HepG2 (cell line): ENCODE measurements around the gene RBM12. TPM values are rescaled to one million over a fixed set of nuclear protein-coding genes. Genes with fewer than 3 reads are reported as not detected.

ENCODE experiments used
- BHLHE40 ChIP-seq: IDR thresholded peaks from 2 replicates; pipeline ENCODE4 v1.6.1; 2011; ENCODE audit warnings: low read length, improper control_type of control experiment
- FLYWCH1 ChIP-seq: sonication (generic); formaldehyde crosslinking; IDR thresholded peaks from 2 replicates; pipeline ENCODE4 v1.8.1; 2023; ENCODE audit warnings: mild to moderate bottlenecking, missing genetic modification reagents
- GABPB1 ChIP-seq: IDR thresholded peaks from 2 replicates; pipeline ENCODE4 v1.6.1; 2016; ENCODE audit warnings: mild to moderate bottlenecking, missing genetic modification reagents, moderate library complexity, missing compliant biosample characterization
- GFI1 ChIP-seq: sonication (generic); formaldehyde crosslinking; IDR thresholded peaks from 2 replicates; pipeline ENCODE4 v1.5.0; 2020; ENCODE audit warnings: missing genetic modification reagents, mild to moderate bottlenecking, borderline replicate concordance
- HOXA5 ChIP-seq: sonication (generic); formaldehyde crosslinking; IDR thresholded peaks from 2 replicates; pipeline ENCODE4 v1.4.0; 2020; ENCODE audit warnings: missing genetic modification reagents
- IKZF4 ChIP-seq: sonication (generic); formaldehyde crosslinking; IDR thresholded peaks from 2 replicates; pipeline ENCODE4 v1.5.1; 2020; ENCODE audit warnings: borderline replicate concordance, mild to moderate bottlenecking, low read depth, missing genetic modification reagents; ENCODE audit errors: not compliant biosample characterization
- LCORL ChIP-seq, 2 experiments: fragments of 450-650 bp in 1 of 2; sonication (generic) in 1 of 2; formaldehyde crosslinking in 1 of 2; IDR thresholded peaks; 2 replicates each; pipeline versions ENCODE4 v1.5.0 to v1.6.1; 2017 to 2020; ENCODE audit warnings: antibody characterized with exemption in 1 of 2, missing genetic modification reagents in 1 of 2
- NKX3-1 ChIP-seq: sonication (generic); formaldehyde crosslinking; IDR thresholded peaks from 2 replicates; pipeline ENCODE4 v1.5.0; 2020; ENCODE audit warnings: missing genetic modification reagents
- PCBP2 ChIP-seq: fragments of 200-400 bp; formaldehyde crosslinking; optimal IDR thresholded peaks from 2 replicates; pipeline ENCODE3; 2018; ENCODE audit warnings: low read length, low read depth; ENCODE audit not compliant: poor library complexity, severe bottlenecking
- RAD21 ChIP-seq: fragments of 450-650 bp; formaldehyde crosslinking; IDR thresholded peaks from 2 replicates; pipeline ENCODE4 v1.5.0; 2020; ENCODE audit warnings: mild to moderate bottlenecking
- TGIF2 ChIP-seq: IDR thresholded peaks from 2 replicates; pipeline ENCODE4 v1.6.1; 2016; ENCODE audit warnings: control low read depth, missing compliant biosample characterization
- ZFP41 ChIP-seq: sonication (generic); formaldehyde crosslinking; IDR thresholded peaks from 2 replicates; pipeline ENCODE4 v1.4.0; 2020; ENCODE audit warnings: mild to moderate bottlenecking, missing genetic modification reagents, borderline replicate concordance
- ZNF180 ChIP-seq: sonication (generic); formaldehyde crosslinking; IDR thresholded peaks from 2 replicates; pipeline ENCODE4 v1.4.0; 2020; ENCODE audit warnings: low read depth, missing genetic modification reagents, borderline replicate concordance
- ZNF24 ChIP-seq: fragments of 450-650 bp; IDR thresholded peaks from 2 replicates; pipeline ENCODE4 v1.6.1; 2017; ENCODE audit warnings: antibody characterized with exemption, mild to moderate bottlenecking
- ZNF274 ChIP-seq: sonication (generic); formaldehyde crosslinking; IDR thresholded peaks from 2 replicates; pipeline ENCODE4 v1.5.1; 2020; ENCODE audit warnings: mild to moderate bottlenecking, missing genetic modification reagents
- polyA plus RNA-seq, 8 experiments: library from polyadenylated mRNA; depleted of rRNA in 3 of 8; stranded (reverse) in 7 of 8; unstranded in 1 of 8; fragments of >200 nt; fragmentation: Illumina TruSeq in 4 of 8; extraction: Trizol in 4 of 8; gene quantifications; 2 replicates each; pipeline versions ENCODE4 v1.2.1 to v1.2.3, GENCODE V29; 2011 to 2016; ENCODE audit warnings: low read depth in 4 of 8, missing spikeins in 1 of 8, mixed read lengths in 1 of 8; ENCODE audit not compliant: insufficient read depth in 1 of 8
- total RNA-seq, 5 experiments: library from RNA; depleted of rRNA; stranded (reverse); fragments of >200 nt; fragmentation: Illumina TruSeq; extraction: Trizol; gene quantifications; 2 replicates each; pipeline ENCODE4 v1.2.3, GENCODE V29; 2016; ENCODE audit warnings: low read depth in 1 of 5
- TF ChIP-seq, protein P1 (sequence below): sonication (generic); formaldehyde crosslinking; IDR thresholded peaks from 2 replicates; pipeline ENCODE4 v1.8.1; 2023; ENCODE audit warnings: mild to moderate bottlenecking, missing genetic modification reagents, borderline replicate concordance
- TF ChIP-seq, protein P2 (sequence below): sonication (generic); formaldehyde crosslinking; IDR thresholded peaks from 2 replicates; pipeline ENCODE4 v1.5.0; 2020; ENCODE audit warnings: missing genetic modification reagents
- TF ChIP-seq, protein P3 (sequence below): sonication (generic); formaldehyde crosslinking; conservative IDR thresholded peaks from 2 replicates; pipeline ENCODE4 v1.8.1; 2023; ENCODE audit warnings: missing genetic modification reagents
- TF ChIP-seq, protein P4 (sequence below): sonication (generic); formaldehyde crosslinking; IDR thresholded peaks from 2 replicates; pipeline ENCODE4 v1.4.0; 2020; ENCODE audit warnings: missing genetic modification reagents
- TF ChIP-seq, protein P5 (sequence below): sonication (generic); formaldehyde crosslinking; IDR thresholded peaks from 2 replicates; pipeline ENCODE4 v1.8.1; 2022; ENCODE audit warnings: mild to moderate bottlenecking, missing genetic modification reagents
- TF ChIP-seq, protein P6 (sequence below): sonication (generic); formaldehyde crosslinking; IDR thresholded peaks from 2 replicates; pipeline ENCODE4 v1.4.0; 2020; ENCODE audit warnings: mild to moderate bottlenecking, low read depth, missing genetic modification reagents

Gene RBM12
- total and polyA plus RNA-seq, 2 of the 13 experiments (the other 11 are each of a cell fraction or from before 2014, with no cell fraction given) = 97.9 to 104 TPM

DNA sequence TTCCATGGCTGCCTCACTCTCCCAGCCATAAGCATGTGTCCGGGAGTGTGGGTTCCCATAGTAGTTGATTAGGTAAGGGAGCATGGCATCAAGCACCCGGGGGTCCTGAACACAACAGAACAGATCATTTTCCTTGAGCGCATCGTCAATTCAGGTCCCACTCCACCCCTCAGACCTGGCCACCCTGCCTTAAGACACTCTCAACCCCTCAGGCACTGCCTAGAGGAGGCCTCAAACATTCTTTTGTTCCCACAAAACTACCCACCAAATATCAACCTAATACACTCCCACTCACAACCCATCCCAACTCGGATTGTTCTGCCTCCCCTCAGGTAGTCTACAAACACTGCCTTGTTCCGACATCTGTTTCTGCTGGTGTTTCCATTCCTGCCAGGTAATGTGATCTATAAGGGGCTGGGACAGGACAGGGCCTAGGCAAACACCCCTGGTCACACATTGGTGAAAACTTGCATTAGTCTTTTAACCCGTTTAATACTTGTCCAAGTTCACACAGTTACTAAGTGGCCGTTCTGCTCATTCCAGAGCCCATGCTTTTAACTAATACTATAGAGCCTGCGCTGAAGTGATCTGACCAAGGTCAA, 33.1 kb upstream of the RBM12 start (continued):
- TF ChIP-seq LCORL (IDR thresholded peaks at IDR 0.05) (no peak), LCORL (CRISPR knock-in tag; IDR thresholded peaks at IDR 0.05) (peak; percentile 63; the same call in 1 of the 2 replicates), RAD21 (CRISPR knock-in tag) (no peak), FLYWCH1 (no peak), GABPB1 (CRISPR knock-in tag) (no peak), ZNF274 (CRISPR knock-in tag) (peak; percentile 35), ZNF24 (no peak), BHLHE40 (no peak), GFI1 (CRISPR knock-in tag) (no peak), PCBP2 (no peak), TGIF2 (CRISPR knock-in tag) (0 out of 2 replicates have a peak, but pooled peaks have one; percentile 43), NKX3-1 (CRISPR knock-in tag) (no peak), ZFP41 (CRISPR knock-in tag) (no peak), HOXA5 (no peak), IKZF4 (peak; percentile 63), ZNF180 (CRISPR knock-in tag) (no peak)
- TF ChIP-seq, protein P1, sequence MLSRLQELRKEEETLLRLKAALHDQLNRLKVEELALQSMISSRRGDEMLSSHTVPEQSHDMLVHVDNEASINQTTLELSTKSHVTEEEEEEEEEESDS (CRISPR knock-in tag) = no peak
- TF ChIP-seq, protein P2, sequence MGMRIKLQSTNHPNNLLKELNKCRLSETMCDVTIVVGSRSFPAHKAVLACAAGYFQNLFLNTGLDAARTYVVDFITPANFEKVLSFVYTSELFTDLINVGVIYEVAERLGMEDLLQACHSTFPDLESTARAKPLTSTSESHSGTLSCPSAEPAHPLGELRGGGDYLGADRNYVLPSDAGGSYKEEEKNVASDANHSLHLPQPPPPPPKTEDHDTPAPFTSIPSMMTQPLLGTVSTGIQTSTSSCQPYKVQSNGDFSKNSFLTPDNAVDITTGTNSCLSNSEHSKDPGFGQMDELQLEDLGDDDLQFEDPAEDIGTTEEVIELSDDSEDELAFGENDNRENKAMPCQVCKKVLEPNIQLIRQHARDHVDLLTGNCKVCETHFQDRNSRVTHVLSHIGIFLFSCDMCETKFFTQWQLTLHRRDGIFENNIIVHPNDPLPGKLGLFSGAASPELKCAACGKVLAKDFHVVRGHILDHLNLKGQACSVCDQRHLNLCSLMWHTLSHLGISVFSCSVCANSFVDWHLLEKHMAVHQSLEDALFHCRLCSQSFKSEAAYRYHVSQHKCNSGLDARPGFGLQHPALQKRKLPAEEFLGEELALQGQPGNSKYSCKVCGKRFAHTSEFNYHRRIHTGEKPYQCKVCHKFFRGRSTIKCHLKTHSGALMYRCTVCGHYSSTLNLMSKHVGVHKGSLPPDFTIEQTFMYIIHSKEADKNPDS (CRISPR knock-in tag) = no peak
- TF ChIP-seq, protein P3, sequence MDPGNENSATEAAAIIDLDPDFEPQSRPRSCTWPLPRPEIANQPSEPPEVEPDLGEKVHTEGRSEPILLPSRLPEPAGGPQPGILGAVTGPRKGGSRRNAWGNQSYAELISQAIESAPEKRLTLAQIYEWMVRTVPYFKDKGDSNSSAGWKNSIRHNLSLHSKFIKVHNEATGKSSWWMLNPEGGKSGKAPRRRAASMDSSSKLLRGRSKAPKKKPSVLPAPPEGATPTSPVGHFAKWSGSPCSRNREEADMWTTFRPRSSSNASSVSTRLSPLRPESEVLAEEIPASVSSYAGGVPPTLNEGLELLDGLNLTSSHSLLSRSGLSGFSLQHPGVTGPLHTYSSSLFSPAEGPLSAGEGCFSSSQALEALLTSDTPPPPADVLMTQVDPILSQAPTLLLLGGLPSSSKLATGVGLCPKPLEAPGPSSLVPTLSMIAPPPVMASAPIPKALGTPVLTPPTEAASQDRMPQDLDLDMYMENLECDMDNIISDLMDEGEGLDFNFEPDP = no peak
- TF ChIP-seq, protein P4, sequence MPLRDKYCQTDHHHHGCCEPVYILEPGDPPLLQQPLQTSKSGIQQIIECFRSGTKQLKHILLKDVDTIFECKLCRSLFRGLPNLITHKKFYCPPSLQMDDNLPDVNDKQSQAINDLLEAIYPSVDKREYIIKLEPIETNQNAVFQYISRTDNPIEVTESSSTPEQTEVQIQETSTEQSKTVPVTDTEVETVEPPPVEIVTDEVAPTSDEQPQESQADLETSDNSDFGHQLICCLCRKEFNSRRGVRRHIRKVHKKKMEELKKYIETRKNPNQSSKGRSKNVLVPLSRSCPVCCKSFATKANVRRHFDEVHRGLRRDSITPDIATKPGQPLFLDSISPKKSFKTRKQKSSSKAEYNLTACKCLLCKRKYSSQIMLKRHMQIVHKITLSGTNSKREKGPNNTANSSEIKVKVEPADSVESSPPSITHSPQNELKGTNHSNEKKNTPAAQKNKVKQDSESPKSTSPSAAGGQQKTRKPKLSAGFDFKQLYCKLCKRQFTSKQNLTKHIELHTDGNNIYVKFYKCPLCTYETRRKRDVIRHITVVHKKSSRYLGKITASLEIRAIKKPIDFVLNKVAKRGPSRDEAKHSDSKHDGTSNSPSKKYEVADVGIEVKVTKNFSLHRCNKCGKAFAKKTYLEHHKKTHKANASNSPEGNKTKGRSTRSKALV (CRISPR knock-in tag) = no peak
- TF ChIP-seq, protein P5, sequence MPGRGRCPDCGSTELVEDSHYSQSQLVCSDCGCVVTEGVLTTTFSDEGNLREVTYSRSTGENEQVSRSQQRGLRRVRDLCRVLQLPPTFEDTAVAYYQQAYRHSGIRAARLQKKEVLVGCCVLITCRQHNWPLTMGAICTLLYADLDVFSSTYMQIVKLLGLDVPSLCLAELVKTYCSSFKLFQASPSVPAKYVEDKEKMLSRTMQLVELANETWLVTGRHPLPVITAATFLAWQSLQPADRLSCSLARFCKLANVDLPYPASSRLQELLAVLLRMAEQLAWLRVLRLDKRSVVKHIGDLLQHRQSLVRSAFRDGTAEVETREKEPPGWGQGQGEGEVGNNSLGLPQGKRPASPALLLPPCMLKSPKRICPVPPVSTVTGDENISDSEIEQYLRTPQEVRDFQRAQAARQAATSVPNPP = no peak; the same call in 1 of the 2 replicates
- TF ChIP-seq, protein P6, sequence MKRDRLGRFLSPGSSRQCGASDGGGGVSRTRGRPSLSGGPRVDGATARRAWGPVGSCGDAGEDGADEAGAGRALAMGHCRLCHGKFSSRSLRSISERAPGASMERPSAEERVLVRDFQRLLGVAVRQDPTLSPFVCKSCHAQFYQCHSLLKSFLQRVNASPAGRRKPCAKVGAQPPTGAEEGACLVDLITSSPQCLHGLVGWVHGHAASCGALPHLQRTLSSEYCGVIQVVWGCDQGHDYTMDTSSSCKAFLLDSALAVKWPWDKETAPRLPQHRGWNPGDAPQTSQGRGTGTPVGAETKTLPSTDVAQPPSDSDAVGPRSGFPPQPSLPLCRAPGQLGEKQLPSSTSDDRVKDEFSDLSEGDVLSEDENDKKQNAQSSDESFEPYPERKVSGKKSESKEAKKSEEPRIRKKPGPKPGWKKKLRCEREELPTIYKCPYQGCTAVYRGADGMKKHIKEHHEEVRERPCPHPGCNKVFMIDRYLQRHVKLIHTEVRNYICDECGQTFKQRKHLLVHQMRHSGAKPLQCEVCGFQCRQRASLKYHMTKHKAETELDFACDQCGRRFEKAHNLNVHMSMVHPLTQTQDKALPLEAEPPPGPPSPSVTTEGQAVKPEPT = no peak
